ENCODE data around the gene KCNG3. TPM values are rescaled to one million over a fixed set of nuclear protein-coding genes. Genes with fewer than 3 reads are reported as not detected.

The KCNG3 gene
- total RNA-seq, 4 donors from 2014 or later, result 0.37 to 1.1 TPM; not detected in 2

DNA sequence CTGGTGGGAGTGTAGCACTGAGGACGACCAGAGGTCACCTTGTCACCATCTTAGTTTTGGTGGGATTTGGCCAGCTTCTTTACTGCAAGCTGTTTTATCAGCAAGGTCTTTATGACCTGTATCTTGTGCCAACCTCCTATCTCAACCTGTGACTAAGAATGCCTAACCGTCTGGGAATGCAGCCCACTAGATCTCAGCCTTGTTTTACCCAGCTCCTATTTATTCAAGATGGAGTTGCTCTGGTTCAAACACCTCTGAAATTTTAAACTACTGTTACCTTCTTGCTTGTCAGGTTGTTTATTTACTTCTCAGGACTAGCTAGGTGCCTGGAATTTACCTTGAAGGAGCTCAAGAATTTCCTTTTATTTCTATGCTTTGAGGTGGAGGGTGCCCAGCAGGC lies 9.5 kb upstream of the KCNG3 start:
- ATAC-seq (ENCODE audit: low FRiP score) (no peak), DNase-seq (ENCODE audit: low spot score) (no peak)
- TF ChIP-seq, protein P1, sequence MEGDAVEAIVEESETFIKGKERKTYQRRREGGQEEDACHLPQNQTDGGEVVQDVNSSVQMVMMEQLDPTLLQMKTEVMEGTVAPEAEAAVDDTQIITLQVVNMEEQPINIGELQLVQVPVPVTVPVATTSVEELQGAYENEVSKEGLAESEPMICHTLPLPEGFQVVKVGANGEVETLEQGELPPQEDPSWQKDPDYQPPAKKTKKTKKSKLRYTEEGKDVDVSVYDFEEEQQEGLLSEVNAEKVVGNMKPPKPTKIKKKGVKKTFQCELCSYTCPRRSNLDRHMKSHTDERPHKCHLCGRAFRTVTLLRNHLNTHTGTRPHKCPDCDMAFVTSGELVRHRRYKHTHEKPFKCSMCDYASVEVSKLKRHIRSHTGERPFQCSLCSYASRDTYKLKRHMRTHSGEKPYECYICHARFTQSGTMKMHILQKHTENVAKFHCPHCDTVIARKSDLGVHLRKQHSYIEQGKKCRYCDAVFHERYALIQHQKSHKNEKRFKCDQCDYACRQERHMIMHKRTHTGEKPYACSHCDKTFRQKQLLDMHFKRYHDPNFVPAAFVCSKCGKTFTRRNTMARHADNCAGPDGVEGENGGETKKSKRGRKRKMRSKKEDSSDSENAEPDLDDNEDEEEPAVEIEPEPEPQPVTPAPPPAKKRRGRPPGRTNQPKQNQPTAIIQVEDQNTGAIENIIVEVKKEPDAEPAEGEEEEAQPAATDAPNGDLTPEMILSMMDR (IDR thresholded peaks at IDR 0.05), result no peak

DNA sequence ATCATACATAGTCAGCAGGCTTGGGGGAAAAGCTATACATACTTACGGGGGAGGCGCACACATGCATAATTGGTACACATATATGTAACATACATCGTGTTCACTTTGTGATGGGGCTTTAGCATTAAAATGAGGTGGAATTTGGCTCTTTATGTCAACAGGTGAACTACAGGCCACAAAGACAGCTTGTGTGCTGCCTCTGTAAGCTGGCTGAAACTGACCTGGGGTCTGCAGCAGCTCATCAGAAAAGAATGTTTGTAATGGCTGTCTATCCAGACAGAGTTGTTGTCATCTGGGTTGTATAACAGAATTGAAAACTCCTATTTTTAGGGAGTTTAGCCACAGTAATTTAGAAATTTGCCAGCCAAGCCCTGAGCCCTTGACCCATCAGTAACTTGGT lies 4.7 kb upstream of the KCNG3 start:
- TF ChIP-seq, protein P1 (IDR thresholded peaks at IDR 0.05), result no peak
- no peak for ATAC-seq (ENCODE audit: low FRiP score)
- no peak for DNase-seq (ENCODE audit: low spot score)

DNA sequence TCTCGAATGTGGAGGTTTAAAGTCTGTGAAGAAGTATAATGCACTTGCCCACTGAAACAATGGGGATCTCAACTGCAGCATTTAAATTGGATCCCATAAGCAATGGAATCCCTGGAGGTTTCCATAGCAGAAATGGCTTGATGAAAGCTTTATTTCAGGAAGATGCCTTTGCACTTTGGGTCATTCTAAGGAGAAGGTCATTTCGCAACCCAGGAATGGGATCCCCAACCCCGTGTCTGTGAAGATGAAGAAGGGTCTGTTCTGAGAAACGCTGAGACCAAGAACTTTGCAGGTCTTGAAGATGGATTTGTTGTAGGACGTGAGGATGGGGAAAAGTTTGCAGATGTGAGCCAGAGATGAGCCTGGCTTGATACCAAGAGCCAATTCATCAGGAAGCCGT lies 1.8 kb upstream of the KCNG3 start:
- DNase-seq (ENCODE audit: low spot score) (no peak), ATAC-seq (ENCODE audit: low FRiP score) (no peak)
- TF ChIP-seq, protein P1 (IDR thresholded peaks at IDR 0.05), result no peak

DNA sequence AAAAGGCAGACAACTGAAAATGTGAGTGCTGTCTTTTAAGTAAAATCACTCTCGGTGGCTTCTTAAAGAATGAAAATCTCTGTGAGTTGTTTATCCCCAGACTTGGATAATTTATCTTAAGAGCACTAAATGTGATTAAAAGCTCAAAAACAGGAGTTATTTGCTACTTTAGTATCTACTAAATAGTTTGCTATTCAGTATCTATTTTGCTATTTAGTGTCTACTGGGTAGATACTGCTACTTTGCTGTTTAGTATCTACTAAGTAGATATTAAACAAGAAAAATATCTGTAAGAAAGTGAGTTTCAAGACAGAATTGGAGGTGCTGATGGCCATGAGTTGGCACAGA lies 1.4 kb upstream of the KCNG3 start:
- ATAC-seq (ENCODE audit: low FRiP score), result no peak
- no peak for DNase-seq (ENCODE audit: low spot score)
- TF ChIP-seq, protein P1 (IDR thresholded peaks at IDR 0.05), result no peak

DNA sequence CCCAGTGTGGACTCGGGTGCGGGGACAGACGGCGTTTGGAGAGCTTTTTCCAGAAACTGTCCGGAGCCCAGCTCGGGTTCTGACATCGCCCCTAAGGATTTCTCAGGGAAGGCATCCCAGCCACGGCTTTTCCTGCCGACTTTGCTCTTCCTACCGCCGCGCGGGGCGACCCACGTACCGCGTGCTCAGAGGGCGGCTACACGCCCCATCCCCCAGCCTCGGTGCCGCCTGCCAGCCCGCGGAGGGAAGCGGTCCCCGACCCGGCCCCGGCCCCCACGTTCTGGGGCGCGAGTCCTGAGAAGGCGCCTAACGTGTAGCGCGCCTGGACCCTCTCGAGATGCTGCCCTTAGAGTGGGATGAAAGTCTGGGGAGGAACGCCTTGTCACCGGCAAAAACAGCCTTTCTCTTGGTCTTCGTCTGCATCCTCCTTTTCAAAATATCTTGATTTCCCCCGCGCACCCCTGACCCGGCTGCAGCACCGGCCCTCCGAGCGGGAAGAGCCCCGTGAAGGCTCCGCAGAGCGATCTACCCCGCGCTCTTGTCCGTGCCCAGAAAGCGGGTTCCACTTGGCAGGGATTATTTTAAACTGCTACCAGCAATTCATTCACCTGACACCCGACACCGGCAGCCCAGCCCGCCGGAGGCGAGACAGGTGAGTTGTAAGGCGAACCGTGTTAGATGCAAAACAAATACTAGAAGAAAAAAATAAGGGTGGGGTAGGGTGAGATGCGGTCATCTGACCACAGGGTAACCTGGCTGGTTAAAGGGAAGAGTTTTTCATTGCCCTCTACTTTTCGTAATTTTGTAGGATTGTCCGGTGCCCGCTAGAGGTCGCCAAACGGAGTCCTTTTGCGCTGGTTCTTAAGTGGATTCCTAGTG lies 812 bp upstream of the KCNG3 start:
- TF ChIP-seq, protein P1 (IDR thresholded peaks at IDR 0.05), result peak in 2 of 3 donors; percentile 20 to 25
- no peak for DNase-seq (ENCODE audit: low spot score)
- peak; percentile 65 for ATAC-seq (ENCODE audit: low FRiP score)

DNA sequence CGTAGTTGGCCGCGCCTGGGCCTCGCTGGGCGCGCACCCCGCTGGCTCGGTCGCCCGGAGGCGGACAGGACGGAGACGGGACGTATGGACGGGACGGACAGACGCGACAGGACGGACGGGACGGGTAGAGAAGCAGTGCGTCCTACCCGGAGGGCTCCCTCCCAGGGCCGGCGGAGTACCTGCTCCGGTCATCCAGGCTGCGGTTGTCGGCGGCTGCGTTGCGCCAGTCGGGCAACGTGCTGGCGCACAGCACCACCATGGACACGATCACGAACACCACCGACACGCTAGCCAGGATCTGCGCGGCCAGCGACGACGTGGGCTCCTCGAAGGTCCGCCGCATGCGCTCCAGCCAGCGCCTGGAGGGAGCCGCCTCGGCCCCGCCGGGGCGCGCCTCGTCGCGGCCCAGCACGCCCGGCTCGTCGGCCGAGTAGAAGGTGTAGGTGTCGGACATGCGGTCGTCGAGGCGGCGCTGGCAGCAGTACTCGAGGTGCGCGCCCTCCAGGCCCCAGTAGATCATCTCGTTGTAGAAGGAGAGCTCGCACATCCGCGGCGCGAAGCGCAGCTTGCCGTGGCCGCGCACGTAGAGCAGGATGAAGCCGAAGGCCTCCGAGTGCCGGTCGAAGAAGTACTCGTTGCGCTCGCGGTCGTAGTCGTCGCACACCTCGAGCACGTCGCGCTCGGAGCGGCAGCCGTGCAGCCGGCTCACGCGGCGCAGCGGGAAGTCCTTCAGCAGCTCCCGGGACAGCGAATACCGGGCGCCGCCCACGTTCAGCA lies 903 bp downstream of the KCNG3 start:
- ATAC-seq (ENCODE audit: low FRiP score) (no peak), DNase-seq (ENCODE audit: low spot score) (no peak)
- TF ChIP-seq, protein P1 (IDR thresholded peaks at IDR 0.05), result no peak

Measured in omental fat pad (tissue), 4 donors.